ENCODE data around the gene PIK3CA.

DNA sequence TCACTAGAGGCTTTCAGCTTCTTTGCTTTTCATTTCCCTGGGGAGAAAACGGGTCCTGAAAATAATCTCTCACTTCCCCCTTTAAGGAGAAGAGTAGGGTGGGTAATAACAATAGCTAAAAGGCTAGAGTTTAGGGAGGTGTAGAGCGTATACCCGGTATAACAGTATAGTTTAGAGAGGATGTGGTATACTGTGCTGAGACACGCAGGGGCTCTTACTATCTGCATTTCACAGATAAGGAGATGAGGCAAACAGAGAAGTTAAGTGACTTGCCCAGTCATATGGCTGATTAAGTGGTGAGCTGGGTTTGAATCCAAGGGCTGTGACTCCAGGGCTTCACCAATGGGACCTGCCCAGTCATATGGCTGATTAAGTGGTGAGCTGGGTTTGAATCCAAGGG, 117.7 kb downstream of the PIK3CA start:
- TF ChIP-seq POLR2A (IDR thresholded peaks at IDR 0.05) (no peak), CTCF (IDR thresholded peaks at IDR 0.05) (no peak)

Measured in esophagus squamous epithelium (tissue), 4 donors.